HG03097 (cell line): ENCODE results near the gene ANKRD13D.
A peak's percentile ranks its signal among the peaks of the same experiment; 100 is the strongest.
"Not testable (repeated sequence)": the region's sequence is repeated elsewhere in the genome, so short reads cannot be mapped to it uniquely, and the experiment has no call there.

ENCODE experiments used
- ATAC-seq: cut with Tn5 transposase; IDR thresholded peaks from one replicate; pipeline ENCODE4 v1.9.1; 2021; ENCODE audit not compliant: unreplicated experiment, low FRiP score

Gene ANKRD13D

GRCh38 chr11:67289226-67289650 lies at the start of gene ANKRD13D:
Gene ANKRD13D, plus strand, starts transcription at chr11:67289303. Its CDS starts 158 bp downstream, at chr11:67289461.
- ATAC-seq, result peak; percentile 46

GRCh38 chr11:67239783-67240575 lies 49.1 kb upstream of the ANKRD13D start:
- peak; percentile 79 for ATAC-seq

- ATAC-seq, result no peak
Observed at GRCh38 chr11:67240576-67241389, 48.3 kb upstream of the ANKRD13D start.

GRCh38 chr11:67242548-67242947 lies 46.6 kb upstream of the ANKRD13D start:
- no peak for ATAC-seq

- ATAC-seq, result no peak
Observed at GRCh38 chr11:67243051-67243450, 46.1 kb upstream of the ANKRD13D start.

- no peak for ATAC-seq
Observed at GRCh38 chr11:67245046-67245445, 44.1 kb upstream of the ANKRD13D start.

- ATAC-seq, result no peak
Observed at GRCh38 chr11:67247946-67248550, 41.1 kb upstream of the ANKRD13D start.

GRCh38 chr11:67248653-67249052 lies 40.5 kb upstream of the ANKRD13D start:
- no peak for ATAC-seq

- ATAC-seq, result no peak
Observed at GRCh38 chr11:67250059-67251043, 38.8 kb upstream of the ANKRD13D start.

GRCh38 chr11:67251841-67252240 lies 37.3 kb upstream of the ANKRD13D start:
- ATAC-seq, result no peak

GRCh38 chr11:67252831-67253239 lies 36.3 kb upstream of the ANKRD13D start:
- no peak for ATAC-seq

- no peak for ATAC-seq
Observed at GRCh38 chr11:67253872-67254624, 35.1 kb upstream of the ANKRD13D start.

- ATAC-seq, result no peak
Observed at GRCh38 chr11:67254798-67255197, 34.3 kb upstream of the ANKRD13D start.

GRCh38 chr11:67255353-67255752 lies 33.8 kb upstream of the ANKRD13D start:
- no peak for ATAC-seq

- ATAC-seq, result no peak
Observed at GRCh38 chr11:67255864-67256263, 33.2 kb upstream of the ANKRD13D start.

GRCh38 chr11:67256477-67257135 lies 32.5 kb upstream of the ANKRD13D start:
- no peak for ATAC-seq

GRCh38 chr11:67260406-67260805 lies 28.7 kb upstream of the ANKRD13D start:
- ATAC-seq, result no peak

GRCh38 chr11:67260885-67261639 lies 28.0 kb upstream of the ANKRD13D start:
- ATAC-seq, result not testable (repeated sequence)
